Measurements from ENCODE around the gene SLC45A3.

GRCh38 chr1:205664399-205665017 lies 15.8 kb downstream of the SLC45A3 start:
- no peak for TF ChIP-seq CTCF (IDR thresholded peaks at IDR 0.05; ENCODE audit: insufficient read depth, low read length)
- no peak for TF ChIP-seq SPI1 (IDR thresholded peaks at IDR 0.05; ENCODE audit: borderline replicate concordance, low read depth)
- TF ChIP-seq REST (IDR thresholded peaks at IDR 0.05; ENCODE audit: insufficient replicate concordance, low read depth): no peak
